PC-3 (cell line): ENCODE results near the gene IRX2. TPM values are rescaled to one million over a fixed set of nuclear protein-coding genes. Genes with fewer than 3 reads are reported as not detected.

Experiments
- ATAC-seq: fragments of 200-7000 bp; cut with Tn5 transposase; 2 replicates; pipeline ENCODE4 v1.9.1; 2020; ENCODE audit warnings: mild to moderate bottlenecking, moderate library complexity
- BruUV-seq: library from RNA; stranded (reverse); fragments of 400-500 nt; replicated peaks from 2 replicates; lab custom pipeline; 2021; lab: Mats Ljungman, UMichigan
- CTCF ChIA-PET: fragments of 300-600 bp; sonication (Branson Sonifier 250); formaldehyde crosslinking; loops from one replicate; lab custom pipeline; 2022; ENCODE audit warnings: antibody characterized with exemption; lab: Charles Lee
- POLR2A ChIA-PET: fragments of 300-600 bp; sonication (Branson Sonifier 250); formaldehyde crosslinking; loops from one replicate; lab custom pipeline; 2022; ENCODE audit warnings: antibody characterized with exemption; ENCODE audit not compliant: unreplicated experiment; lab: Charles Lee
- DNase-seq: peaks from one replicate; pipeline ENCODE4 v3.0.0-alpha.2; 2015
- H2AFZ ChIP-seq: fragments of 300-600 bp; sonication (generic); 2 replicates; pipeline ENCODE4 v1.6.0; 2016; ENCODE audit warnings: antibody characterized with exemption, low read length
- H3F3A ChIP-seq: fragments of 300-600 bp; sonication (generic); one replicate; pipeline ENCODE4 v1.6.0; 2017; ENCODE audit warnings: antibody characterized with exemption, low read length, control low read depth, mild to moderate bottlenecking; ENCODE audit not compliant: unreplicated experiment
- H3K27ac ChIP-seq: fragments of 300-600 bp; sonication (generic); 2 replicates; pipeline ENCODE4 v1.5.1; 2016; ENCODE audit warnings: mild to moderate bottlenecking, low read length
- H3K27me3 ChIP-seq: fragments of 300-600 bp; sonication (generic); 2 replicates; pipeline ENCODE4 v1.6.1; 2016; ENCODE audit warnings: low read length, mixed read lengths
- H3K36me3 ChIP-seq: fragments of 300-600 bp; sonication (generic); 2 replicates; pipeline ENCODE4 v1.6.1; 2016; ENCODE audit warnings: low read depth, mixed run types, low read length, mixed read lengths
- H3K4me1 ChIP-seq: fragments of 300-600 bp; sonication (generic); 2 replicates; pipeline ENCODE4 v1.5.1; 2016; ENCODE audit warnings: low read length; ENCODE audit not compliant: insufficient read depth
- H3K4me2 ChIP-seq: fragments of 300-600 bp; sonication (generic); 2 replicates; pipeline ENCODE4 v1.6.0; 2016; ENCODE audit warnings: low read length
- H3K4me3 ChIP-seq: fragments of 300-600 bp; sonication (generic); 2 replicates; pipeline ENCODE4 v1.5.1; 2016; ENCODE audit warnings: mild to moderate bottlenecking, low read length, mixed read lengths
- H3K79me2 ChIP-seq: fragments of 300-600 bp; sonication (generic); 2 replicates; pipeline ENCODE4 v1.6.1; 2017; ENCODE audit warnings: low read length, mixed read lengths
- H3K9ac ChIP-seq: fragments of 300-600 bp; sonication (generic); 2 replicates; pipeline ENCODE4 v1.6.0; 2016; ENCODE audit warnings: mild to moderate bottlenecking, low read length
- H3K9me2 ChIP-seq: fragments of 300-600 bp; sonication (generic); replicated peaks from 2 replicates; pipeline ENCODE4 v1.6.1; 2016; ENCODE audit warnings: mixed run types, low read length, mixed read lengths
- H3K9me3 ChIP-seq: fragments of 300-600 bp; sonication (generic); 2 replicates; pipeline ENCODE4 v1.6.1; 2016; ENCODE audit warnings: low read length, mixed read lengths
- H4K20me1 ChIP-seq: fragments of 300-600 bp; sonication (generic); 2 replicates; pipeline ENCODE4 v1.6.1; 2016; ENCODE audit warnings: low read length, mixed read lengths
- CTCF ChIP-seq: fragments of 300-600 bp; sonication (generic); conservative IDR thresholded peaks from 2 replicates; pipeline ENCODE4 v1.5.1; 2017; ENCODE audit warnings: antibody characterized with exemption, low read depth, mild to moderate bottlenecking, low read length
- EZH2 ChIP-seq: fragments of 300-600 bp; sonication (generic); IDR thresholded peaks from one replicate; pipeline ENCODE4 v1.6.1; 2017; ENCODE audit warnings: antibody characterized with exemption, mild to moderate bottlenecking, low read length; ENCODE audit not compliant: unreplicated experiment
- EZH2phosphoT487 ChIP-seq: fragments of 300-600 bp; sonication (generic); IDR thresholded peaks from 2 replicates; pipeline ENCODE4 v1.6.1; 2018; ENCODE audit warnings: mild to moderate bottlenecking, antibody characterized with exemption, low read length, borderline replicate concordance
- intact Hi-C: fragments of 100-400 bp; cut with micrococcal nuclease; formaldehyde crosslinking; loops from 2 replicates; pipeline ENCODE4 v1.9.0; 2023
- total RNA-seq: library from RNA; depleted of rRNA; stranded (reverse); fragments of >200 nt; gene quantifications from 2 replicates; pipeline ENCODE4 v1.2.3, GENCODE V29; 2014

The IRX2 gene
- total RNA-seq, 1 experiment from 2014 or later: 10.4 TPM

- H3K27ac ChIP-seq: no peak overlapping the region
- intact Hi-C loops: no loop called here
- no peak for TF ChIP-seq EZH2
- no peak for TF ChIP-seq EZH2phosphoT487
- TF ChIP-seq CTCF: no peak
- H3K9me2 ChIP-seq: no peaks in the 10 kb centered on the region
- no peak overlapping the region for H3K9ac ChIP-seq
- no TSS peak for BruUV-seq
- no peaks in the 10 kb centered on the region for H3K36me3 ChIP-seq
- no peak for DNase-seq
- H3K4me1 ChIP-seq: no peaks in the 10 kb centered on the region
- no peak overlapping the region for H3K4me3 ChIP-seq
- POLR2A ChIA-PET: no interaction called here
- no peak for ATAC-seq
- H3F3A ChIP-seq: no peaks in the 10 kb centered on the region
- CTCF ChIA-PET: no interaction called here
- H3K9me3 ChIP-seq: no peaks in the 10 kb centered on the region
- H3K27me3 ChIP-seq: peaks cover 39% of the 10 kb centered on the region
- no peaks in the 10 kb centered on the region for H4K20me1 ChIP-seq
- no peak overlapping the region for H2AFZ ChIP-seq
- H3K4me2 ChIP-seq: no peak overlapping the region
- H3K79me2 ChIP-seq: no peaks in the 10 kb centered on the region
These were observed 15.5 kb downstream of the IRX2 start for GRCh38 chr5:2735996-2736395.

- ATAC-seq: no peak
- Histone ChIP-seq H3K4me1 (no peaks in the 10 kb centered on the region), H3K27ac (no peak overlapping the region), H4K20me1 (no peaks in the 10 kb centered on the region), H3K36me3 (no peaks in the 10 kb centered on the region), H3K4me2 (no peak overlapping the region), H3K9ac (no peak overlapping the region), H3K79me2 (no peaks in the 10 kb centered on the region), H3K4me3 (no peak overlapping the region), H3K9me3 (no peaks in the 10 kb centered on the region), H3K27me3 (peaks cover 66% of the 10 kb centered on the region), H3K9me2 (no peaks in the 10 kb centered on the region), H2AFZ (no peak overlapping the region), H3F3A (no peaks in the 10 kb centered on the region)
- BruUV-seq: no TSS peak
- POLR2A ChIA-PET: no interaction called here
- no peak for DNase-seq
- intact Hi-C loops: no loop called here
- no peak for TF ChIP-seq CTCF
- TF ChIP-seq EZH2phosphoT487: no peak
- no peak for TF ChIP-seq EZH2
- CTCF ChIA-PET: no interaction called here
These were observed 18.6 kb downstream of the IRX2 start for GRCh38 chr5:2732850-2733249.

- no TSS peak for BruUV-seq
- TF ChIP-seq EZH2phosphoT487 (no peak), EZH2 (no peak), CTCF (no peak)
These were observed 19.5 kb downstream of the IRX2 start for GRCh38 chr5:2732004-2732403.

More at GRCh38 chr5:2732004-2732403, 19.5 kb downstream of the IRX2 start:
- H3K4me2 ChIP-seq: no peak overlapping the region
- no peak overlapping the region for H2AFZ ChIP-seq
- no peaks in the 10 kb centered on the region for H3F3A ChIP-seq
- CTCF ChIA-PET: no interaction called here
- ATAC-seq (no peak), DNase-seq (no peak)
- H4K20me1 ChIP-seq: no peaks in the 10 kb centered on the region
- no peaks in the 10 kb centered on the region for H3K79me2 ChIP-seq
- H3K9me2 ChIP-seq: no peaks in the 10 kb centered on the region
- H3K4me3 ChIP-seq: no peak overlapping the region
- H3K36me3 ChIP-seq: no peaks in the 10 kb centered on the region
- intact Hi-C loops: no loop called here
- H3K27me3 ChIP-seq: peaks cover 75% of the 10 kb centered on the region
- POLR2A ChIA-PET: no interaction called here
- no peaks in the 10 kb centered on the region for H3K4me1 ChIP-seq
- H3K27ac ChIP-seq: no peak overlapping the region
- H3K9ac ChIP-seq: no peak overlapping the region
- no peaks in the 10 kb centered on the region for H3K9me3 ChIP-seq
